ENCODE results near the gene KIF25.
"Not testable (repeated sequence)": the region's sequence is repeated elsewhere in the genome, so short reads cannot be mapped to it uniquely, and the experiment has no call there.

KIF25 gene

GRCh38 chr6:168063431-168063830, 66.0 kb downstream of the KIF25 start:
- DNase-seq (ENCODE audit: low read depth in 1 of 2, low spot score in 1 of 2) = no peak

- DNase-seq (ENCODE audit: low read depth in 1 of 2, low spot score in 1 of 2) = no peak
These were observed 66.8 kb downstream of the KIF25 start for GRCh38 chr6:168064226-168064807.

DNA sequence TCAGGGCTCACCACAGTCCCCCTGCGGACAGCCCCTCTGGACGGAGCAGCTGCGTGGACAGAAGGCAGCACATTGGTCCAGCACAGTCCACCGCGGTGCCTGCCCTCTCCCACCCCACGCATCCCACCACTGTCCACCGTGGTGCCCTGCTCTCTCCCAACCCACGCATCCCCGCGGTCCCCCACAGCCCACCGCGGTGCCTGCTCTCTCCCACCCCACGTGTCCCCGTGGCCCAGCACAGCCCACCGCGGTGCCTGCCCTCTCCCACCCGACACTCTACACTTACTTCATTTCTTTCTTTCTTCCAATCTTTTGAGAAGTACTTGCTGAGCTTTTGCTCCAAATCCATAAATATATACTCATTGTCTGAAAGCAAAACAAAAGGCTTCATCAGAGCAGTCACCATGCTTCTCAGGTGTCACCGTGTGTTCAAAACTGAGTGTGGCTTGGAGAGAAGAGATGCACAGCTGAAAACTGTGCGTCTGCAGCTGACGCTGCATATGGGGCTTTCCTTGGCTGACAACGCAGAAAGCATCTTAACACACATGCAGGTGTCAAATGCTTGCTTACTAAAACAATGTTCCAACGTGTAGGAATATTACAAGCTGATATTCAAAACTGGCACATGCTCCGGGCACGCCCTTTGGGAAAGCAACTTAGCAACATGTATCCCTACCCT, 69.7 kb downstream of the KIF25 start:
- DNase-seq (ENCODE audit: low read depth in 1 of 2, low spot score in 1 of 2) = no peak

DNA sequence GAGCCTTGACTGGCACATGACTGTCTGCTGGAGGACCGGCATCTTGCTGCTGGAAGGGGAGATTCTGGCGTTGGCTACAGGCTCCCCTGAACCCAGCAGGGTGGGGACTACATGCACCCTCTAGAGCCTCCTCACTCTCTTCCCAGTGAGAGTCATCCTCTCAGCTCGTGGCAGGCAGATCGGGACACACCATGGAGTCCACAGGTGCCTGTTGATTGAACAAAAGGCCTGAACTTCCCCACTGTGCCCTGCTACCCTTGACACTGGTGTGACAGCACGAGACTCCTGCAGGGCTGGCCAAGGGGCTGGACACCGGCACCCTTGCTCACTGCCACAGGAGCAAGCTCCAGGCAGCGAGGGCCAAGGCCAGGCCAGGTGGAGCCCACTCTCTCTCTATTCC, 73.3 kb downstream of the KIF25 start:
- no peak for DNase-seq (ENCODE audit: low read depth in 1 of 2, low spot score in 1 of 2)

DNA sequence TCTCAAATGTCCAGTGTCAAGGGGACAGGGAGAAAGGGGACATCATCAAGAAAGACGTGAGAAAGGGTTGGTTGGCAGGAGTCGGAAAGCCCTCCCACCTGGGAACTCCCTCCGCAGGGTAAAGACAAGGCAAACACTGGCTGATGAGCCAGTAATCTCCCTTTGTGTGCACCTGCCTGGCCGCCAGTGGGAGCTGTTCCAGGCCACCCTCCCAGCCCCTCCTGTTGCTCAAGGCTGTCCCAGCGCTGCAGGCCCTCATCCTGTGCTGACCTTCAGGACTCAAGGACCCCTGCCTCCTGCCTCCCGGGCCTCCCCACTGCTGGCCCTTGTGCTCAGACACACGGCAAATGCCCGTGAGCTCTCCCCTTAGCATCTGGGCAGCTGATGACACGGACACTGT, 74.1 kb downstream of the KIF25 start:
- DNase-seq (ENCODE audit: low read depth in 1 of 2, low spot score in 1 of 2) = no peak

- no peak for DNase-seq (ENCODE audit: low read depth in 1 of 2, low spot score in 1 of 2)
These were observed 74.8 kb downstream of the KIF25 start for GRCh38 chr6:168072261-168072660.

- no peak for DNase-seq (ENCODE audit: low read depth in 1 of 2, low spot score in 1 of 2)
These were observed 75.3 kb downstream of the KIF25 start for GRCh38 chr6:168072730-168073129.

DNA sequence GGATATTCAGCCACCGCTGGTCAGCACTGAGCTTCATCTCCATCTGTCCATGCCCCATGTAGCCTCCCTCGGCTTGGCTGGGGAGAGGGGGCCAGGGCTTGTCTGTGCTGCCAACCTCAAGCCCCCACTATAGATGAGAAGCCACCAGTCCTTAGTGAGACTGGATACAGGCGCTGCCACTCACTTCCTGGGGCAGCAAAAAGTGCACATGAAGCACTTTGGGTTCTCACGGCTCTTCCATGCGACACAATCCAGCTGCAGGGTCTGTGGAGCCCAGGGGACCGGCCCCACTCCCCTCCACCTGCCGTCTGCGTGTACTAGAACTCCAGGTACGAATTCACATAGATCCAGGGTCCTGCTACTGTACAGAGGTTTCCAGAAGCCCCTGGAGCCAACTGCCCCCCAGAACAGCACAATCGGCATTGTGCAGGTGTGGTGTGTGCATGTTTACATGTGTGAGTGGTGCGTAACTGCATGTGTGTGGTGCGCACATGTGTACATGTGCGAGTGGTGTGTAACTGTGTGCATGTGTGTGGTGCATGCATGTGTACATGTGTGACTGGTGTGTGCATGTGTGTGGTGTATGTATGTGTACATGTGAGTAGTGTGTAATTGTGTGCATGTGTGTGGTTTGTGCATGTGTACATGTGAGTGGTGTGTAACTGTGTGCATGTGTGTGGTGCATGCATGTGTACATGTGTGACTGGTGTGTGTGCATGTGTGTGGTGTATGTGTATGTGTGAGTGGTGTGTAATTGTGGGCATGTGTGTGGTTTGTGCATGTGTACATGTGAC, 76.7 kb downstream of the KIF25 start:
- no peak for DNase-seq (ENCODE audit: low read depth in 1 of 2, low spot score in 1 of 2)

DNA sequence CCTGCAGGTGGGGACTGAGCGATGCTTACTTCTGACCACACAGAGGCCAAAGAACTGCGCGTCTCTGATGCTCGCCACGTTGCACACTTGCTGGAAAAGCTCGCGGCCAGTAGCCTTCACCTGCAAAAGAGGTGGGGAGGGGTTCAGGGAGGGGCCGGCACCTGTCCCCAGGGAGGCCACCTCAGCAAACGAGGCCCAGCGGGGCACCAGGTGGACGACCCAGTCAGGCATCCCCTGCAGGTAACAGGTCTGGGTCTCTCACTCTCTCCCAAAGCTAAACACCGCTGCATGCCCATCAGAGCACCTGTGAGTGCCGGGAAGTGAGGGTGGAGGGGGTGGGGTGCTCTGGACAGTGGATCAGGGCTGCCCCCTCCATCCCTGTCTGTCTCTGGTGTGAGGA, 77.7 kb downstream of the KIF25 start:
- DNase-seq (ENCODE audit: low read depth in 1 of 2, low spot score in 1 of 2) = no peak

GRCh38 chr6:168075787-168076202, 78.3 kb downstream of the KIF25 start:
- DNase-seq (ENCODE audit: low read depth in 1 of 2, low spot score in 1 of 2) = no peak

- DNase-seq (ENCODE audit: low read depth in 1 of 2, low spot score in 1 of 2) = not testable (repeated sequence)
These were observed 79.9 kb downstream of the KIF25 start for GRCh38 chr6:168077401-168077800.

DNA sequence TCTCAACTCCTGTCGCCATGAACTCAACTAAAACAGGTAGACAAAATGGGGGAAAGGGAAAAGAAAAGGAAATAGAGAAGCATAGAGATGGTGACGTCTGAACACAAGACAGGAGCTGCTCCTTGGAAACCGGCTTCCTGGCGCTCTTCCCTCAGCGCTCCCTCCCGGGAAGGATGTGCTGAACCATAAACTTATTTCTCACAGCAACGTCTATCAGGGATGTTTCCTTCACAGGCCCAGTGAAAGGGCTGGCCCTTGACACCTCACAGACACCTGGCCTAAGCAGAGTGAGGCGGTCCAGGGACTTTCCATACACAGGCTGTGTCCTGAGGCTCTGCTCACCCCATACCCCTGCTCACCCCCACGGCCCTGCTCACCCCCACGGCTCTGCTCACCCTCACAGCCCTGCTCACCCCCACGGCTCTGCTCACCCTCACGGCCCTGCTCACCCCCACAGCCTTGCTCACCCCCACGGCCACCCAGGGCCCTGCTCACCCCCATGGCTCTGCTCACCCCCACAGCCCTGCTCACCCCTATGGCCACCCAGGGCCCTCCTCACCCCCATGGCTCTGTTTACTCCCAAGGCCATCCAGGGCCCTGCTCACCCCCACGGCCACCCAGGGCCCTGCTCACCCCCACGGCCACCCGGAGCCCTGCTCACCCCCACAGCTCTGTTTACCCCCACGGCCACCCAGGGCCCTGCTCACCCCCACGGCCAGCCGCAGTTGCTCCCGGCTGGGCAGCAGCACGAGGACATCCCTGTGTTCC, 80.9 kb downstream of the KIF25 start:
- DNase-seq (ENCODE audit: low read depth in 1 of 2, low spot score in 1 of 2) = no peak

DNA sequence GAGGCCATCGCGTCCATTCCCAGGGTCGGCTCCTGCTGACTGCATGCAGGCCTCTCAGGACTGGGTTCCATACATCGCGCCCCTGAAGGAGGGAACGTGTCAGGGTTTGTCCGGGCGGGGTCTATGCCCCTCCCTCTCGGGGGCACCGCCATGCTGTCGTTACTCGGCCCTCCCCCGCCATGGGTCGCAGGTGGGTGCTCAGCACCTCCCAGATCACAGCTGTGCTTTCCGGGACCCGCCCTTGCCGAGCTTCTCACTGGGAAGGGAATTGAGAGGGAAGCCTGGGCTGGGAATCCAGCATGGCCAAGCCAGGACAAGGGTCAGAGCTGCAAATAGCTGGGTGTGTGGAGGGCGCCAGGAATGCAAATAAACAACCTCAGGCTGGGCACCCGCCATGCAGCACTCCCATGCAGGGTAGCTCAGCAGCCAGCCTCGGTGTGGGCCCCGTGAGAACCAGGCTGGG, 81.5 kb downstream of the KIF25 start, which contains the start of gene FRMD1:
TSS of gene FRMD1 (minus strand) at position 270 of the 463 bp plus-strand sequence. CDS start at position 152, 118 bp downstream.
- no peak for DNase-seq (ENCODE audit: low read depth in 1 of 2, low spot score in 1 of 2)

DNA sequence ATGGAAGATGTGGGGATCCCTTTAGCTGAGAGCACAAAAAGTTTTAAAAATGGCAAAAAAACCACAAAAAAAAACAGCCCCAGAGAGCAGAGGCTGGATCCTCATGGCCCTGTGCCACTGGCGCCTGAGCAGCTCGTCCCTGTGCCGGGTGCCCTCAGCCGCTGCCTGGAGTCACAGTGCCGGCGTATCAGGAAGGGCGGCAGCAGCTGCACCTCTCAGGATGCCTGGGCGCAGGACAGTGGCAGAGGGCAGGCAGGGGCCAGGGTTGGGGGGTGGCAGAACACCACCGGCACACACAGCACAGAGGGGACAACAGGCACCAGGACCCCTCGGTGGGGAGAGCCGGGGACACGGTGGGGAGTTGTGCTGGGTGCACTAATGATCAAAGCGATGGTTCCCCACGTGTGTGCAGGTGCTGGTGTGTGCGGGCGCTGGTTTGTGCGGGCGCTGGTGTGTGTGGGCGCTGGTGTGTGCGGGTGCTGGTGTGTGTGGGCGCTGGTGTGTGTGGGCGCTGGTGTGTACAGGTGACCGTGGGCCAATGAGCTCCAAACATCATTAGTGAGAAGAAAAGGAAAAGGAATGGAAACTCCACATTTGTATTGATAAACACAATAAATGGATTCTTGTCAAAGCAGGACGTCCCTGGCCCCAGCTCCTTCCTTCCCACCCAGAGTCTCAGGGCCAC, 83.1 kb downstream of the KIF25 start:
- DNase-seq (ENCODE audit: low read depth in 1 of 2, low spot score in 1 of 2) = no peak

- DNase-seq (ENCODE audit: low read depth in 1 of 2, low spot score in 1 of 2) = no peak
These were observed 84.5 kb downstream of the KIF25 start for GRCh38 chr6:168081858-168082546.

GRCh38 chr6:168082860-168083513, 85.5 kb downstream of the KIF25 start:
- no peak for DNase-seq (ENCODE audit: low read depth in 1 of 2, low spot score in 1 of 2)

- no peak for DNase-seq (ENCODE audit: low read depth in 1 of 2, low spot score in 1 of 2)
These were observed 86.0 kb downstream of the KIF25 start for GRCh38 chr6:168083514-168083885.

- no peak for DNase-seq (ENCODE audit: low read depth in 1 of 2, low spot score in 1 of 2)
These were observed 87.1 kb downstream of the KIF25 start for GRCh38 chr6:168084465-168085160.

DNA sequence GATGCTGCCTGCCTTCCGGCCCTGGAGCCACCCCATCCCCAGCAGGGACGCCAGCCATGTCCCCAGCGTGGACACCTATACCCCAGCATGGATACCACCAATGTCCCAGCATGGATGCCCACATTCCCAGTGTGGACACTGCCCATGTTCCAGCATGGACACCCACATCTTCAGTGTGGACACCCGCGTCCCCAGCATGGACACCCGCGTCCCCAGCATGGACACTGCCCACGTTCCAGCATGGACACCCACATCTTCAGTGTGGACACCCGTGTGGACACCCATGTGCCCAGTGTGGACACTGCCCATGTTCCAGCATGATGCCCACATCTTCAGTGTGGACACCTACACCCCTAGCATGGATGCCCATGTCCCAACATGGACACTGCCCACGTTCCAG, 88.6 kb downstream of the KIF25 start:
- DNase-seq (ENCODE audit: low read depth in 1 of 2, low spot score in 1 of 2) = no peak

Data from stimulated activated CD4-positive, alpha-beta T cell treated with anti-CD3 and anti-CD28 coated beads, Interleukin-15, amount 100 ng/mL, for 1 hour (primary cell).